A673 (cell line): ENCODE results near the gene FLT1. TPM values are rescaled to one million over a fixed set of nuclear protein-coding genes. Genes with fewer than 3 reads are reported as not detected.

Experiments used
- BruUV-seq: library from RNA; stranded (reverse); fragments of 400-500 nt; replicated peaks from 2 replicates; lab custom pipeline; 2021; lab: Mats Ljungman, UMichigan
- CTCF ChIA-PET: fragments of 300-600 bp; sonication (Branson Sonifier 250); formaldehyde crosslinking; loops from one replicate; lab custom pipeline; 2022; ENCODE audit warnings: antibody characterized with exemption; lab: Charles Lee
- POLR2A ChIA-PET: fragments of 300-600 bp; sonication (Branson Sonifier 250); formaldehyde crosslinking; loops from one replicate; lab custom pipeline; 2022; ENCODE audit warnings: antibody characterized with exemption; ENCODE audit not compliant: low non-redundant PET; lab: Charles Lee
- DNase-seq: peaks from one replicate; pipeline ENCODE4 v3.0.0-alpha.2; 2015; ENCODE audit warnings: low spot score
- H3K27ac ChIP-seq: fragments of 200-600 bp; sonication (generic); 2 replicates; pipeline ENCODE4 v1.5.1; 2016; ENCODE audit warnings: mixed run types, low read depth, mild to moderate bottlenecking, mixed read lengths, antibody characterized with exemption, low read length; ENCODE audit not compliant: poor library complexity, severe bottlenecking
- H3K27me3 ChIP-seq: fragments of 200-600 bp; sonication (generic); replicated peaks from 2 replicates; pipeline ENCODE4 v1.6.1; 2017; ENCODE audit warnings: mixed run types, low read depth, mild to moderate bottlenecking, mixed read lengths, antibody characterized with exemption, low read length; ENCODE audit not compliant: insufficient read depth, poor library complexity
- H3K36me3 ChIP-seq: fragments of 200-600 bp; sonication (generic); 2 replicates; pipeline ENCODE4 v1.6.1; 2016; ENCODE audit warnings: mixed run types, mild to moderate bottlenecking, mixed read lengths, antibody characterized with exemption, low read length; ENCODE audit not compliant: insufficient read depth, poor library complexity, severe bottlenecking
- H3K4me1 ChIP-seq: fragments of 200-600 bp; sonication (generic); 2 replicates; pipeline ENCODE4 v1.6.1; 2017; ENCODE audit warnings: mixed run types, mild to moderate bottlenecking, mixed read lengths, antibody characterized with exemption, low read length; ENCODE audit not compliant: insufficient read depth, poor library complexity, severe bottlenecking
- H3K4me3 ChIP-seq: fragments of 200-600 bp; sonication (generic); 2 replicates; pipeline ENCODE4 v1.5.1; 2016; ENCODE audit warnings: low read depth, mixed run types, mild to moderate bottlenecking, mixed read lengths, low read length; ENCODE audit not compliant: poor library complexity, severe bottlenecking
- H3K9me3 ChIP-seq: fragments of 200-600 bp; sonication (generic); 2 replicates; pipeline ENCODE4 v1.6.1; 2016; ENCODE audit warnings: mixed run types, low read depth, mild to moderate bottlenecking, mixed read lengths, antibody characterized with exemption, low read length; ENCODE audit not compliant: poor library complexity, severe bottlenecking
- CTCF ChIP-seq: fragments of 300-800, 200-600 bp; sonication (generic); conservative IDR thresholded peaks from 2 replicates; pipeline ENCODE4 v1.5.1; 2017; ENCODE audit warnings: low read depth, mild to moderate bottlenecking, antibody characterized with exemption, low read length, moderate library complexity, mixed read lengths
- EZH2 ChIP-seq: fragments of 200-600 bp; sonication (generic); IDR thresholded peaks from 2 replicates; pipeline ENCODE4 v1.6.1; 2017; ENCODE audit warnings: borderline replicate concordance, low read depth, mild to moderate bottlenecking, mixed read lengths, antibody characterized with exemption, low read length; ENCODE audit not compliant: poor library complexity, severe bottlenecking
- intact Hi-C: fragments of 100-400 bp; cut with micrococcal nuclease; formaldehyde crosslinking; loops from one replicate; pipeline ENCODE4 v1.10.0; 2022; ENCODE audit not compliant: unreplicated experiment
- total RNA-seq: library from RNA; stranded (reverse); gene quantifications from 2 replicates; pipeline ENCODE4 v1.2.3, GENCODE V29; 2021

FLT1 gene
- total RNA-seq, 1 experiment from 2014 or later = 5.2 TPM

DNA sequence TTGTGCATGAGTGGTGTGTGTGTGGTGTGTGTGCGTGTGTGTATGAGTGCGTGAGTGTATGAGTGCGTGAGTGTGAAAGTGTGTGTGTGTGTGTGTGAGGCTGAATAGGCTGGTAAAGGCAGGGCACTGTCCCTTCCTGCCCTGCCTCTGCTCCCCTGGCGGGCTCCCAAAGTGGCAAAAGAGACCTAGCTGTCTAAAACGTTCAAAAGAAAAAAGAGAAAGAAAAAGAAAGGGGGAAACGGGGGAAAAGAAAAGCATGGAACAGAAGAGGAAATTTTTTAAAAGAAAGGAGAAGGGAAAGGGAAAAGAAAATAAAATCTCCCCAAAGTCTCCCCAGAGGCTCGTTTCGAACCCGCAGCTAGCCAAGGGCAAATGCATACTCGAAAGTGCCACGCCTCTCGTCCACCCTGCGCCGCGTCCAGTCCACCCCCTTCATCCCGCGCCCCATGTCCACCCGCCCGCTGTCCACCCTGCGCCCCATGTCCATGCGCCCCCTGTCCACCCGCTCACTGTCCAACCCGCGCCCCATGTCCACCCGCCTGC, 37.0 kb upstream of the FLT1 start:
- Histone ChIP-seq H3K27me3 (no peaks in the 10 kb centered on the region), H3K9me3 (peaks cover 5% of the 10 kb centered on the region), H3K4me1 (peaks cover 20% of the 10 kb centered on the region), H3K27ac (peak overlapping the region; percentile 62), H3K36me3 (no peaks in the 10 kb centered on the region), H3K4me3 (peak overlapping the region; percentile 49)
- POLR2A ChIA-PET = interaction anchor here (0.7 kb wide), 1 partner anchor 37 kb away, joined by 3 read pairs; no protein-coding TSS in a partner anchor
- no TSS peak for BruUV-seq
- CTCF ChIA-PET = no interaction called here
- intact Hi-C loops = loop anchor here (5.0 kb wide), 1 partner anchor 105 kb away; no protein-coding TSS in a partner anchor
- TF ChIP-seq EZH2 (no peak), CTCF (no peak)
- peak; percentile 54 for DNase-seq

- no peaks in the 10 kb centered on the region for H3K36me3 ChIP-seq
- peak overlapping the region; percentile 62 for H3K27ac ChIP-seq
- H3K4me3 ChIP-seq = peak overlapping the region; percentile 49
- intact Hi-C loops = loop anchor here (5.0 kb wide), 1 partner anchor 106 kb away; no protein-coding TSS in a partner anchor
- POLR2A ChIA-PET = interaction anchor here (0.6 to 0.7 kb wide), 3 partner anchors 38 to 518 kb away, joined by 3 to 5 read pairs (median 3); no protein-coding TSS in a partner anchor
- DNase-seq = peak; percentile 91
- TF ChIP-seq CTCF = no peak
- no peak for TF ChIP-seq EZH2
- TSS peak; percentile 99 for BruUV-seq
- CTCF ChIA-PET = interaction anchor here (1.0 kb wide), 1 partner anchor 265 kb away, joined by 3 read pairs; no protein-coding TSS in a partner anchor
- peaks cover 20% of the 10 kb centered on the region for H3K4me1 ChIP-seq
- H3K9me3 ChIP-seq = peaks cover 5% of the 10 kb centered on the region
- no peaks in the 10 kb centered on the region for H3K27me3 ChIP-seq
Observed at GRCh38 chr13:28531077-28531844, 36.3 kb upstream of the FLT1 start.

GRCh38 chr13:28530729-28531076, 35.8 kb upstream of the FLT1 start:
- BruUV-seq = no TSS peak
- Histone ChIP-seq H3K4me1 (peaks cover 20% of the 10 kb centered on the region), H3K36me3 (no peaks in the 10 kb centered on the region), H3K9me3 (peaks cover 4% of the 10 kb centered on the region), H3K27ac (peak overlapping the region; percentile 62), H3K27me3 (no peaks in the 10 kb centered on the region), H3K4me3 (peak overlapping the region; percentile 49)
- ChIA-PET POLR2A (interaction anchor here (0.6 kb wide), 1 partner anchor 518 kb away, joined by 5 read pairs; no protein-coding TSS in a partner anchor), CTCF (interaction anchor here (1.0 kb wide), 1 partner anchor 266 kb away, joined by 3 read pairs; no protein-coding TSS in a partner anchor)
- TF ChIP-seq EZH2 (no peak), CTCF (no peak; the same call in 1 of the 2 replicates)
- DNase-seq = peak; percentile 67
- intact Hi-C loops = loop anchor here (5.0 kb wide), 1 partner anchor 107 kb away; no protein-coding TSS in a partner anchor
